GM18909 (cell line): Measurements from ENCODE around the gene MLEC.
A peak's percentile ranks its signal among the peaks of the same experiment; 100 is the strongest.

ENCODE experiments used
- ATAC-seq: cut with Tn5 transposase; IDR thresholded peaks from one replicate; pipeline ENCODE4 v1.9.1; 2021; ENCODE audit warnings: mild to moderate bottlenecking; ENCODE audit not compliant: unreplicated experiment, poor library complexity

Gene MLEC

DNA sequence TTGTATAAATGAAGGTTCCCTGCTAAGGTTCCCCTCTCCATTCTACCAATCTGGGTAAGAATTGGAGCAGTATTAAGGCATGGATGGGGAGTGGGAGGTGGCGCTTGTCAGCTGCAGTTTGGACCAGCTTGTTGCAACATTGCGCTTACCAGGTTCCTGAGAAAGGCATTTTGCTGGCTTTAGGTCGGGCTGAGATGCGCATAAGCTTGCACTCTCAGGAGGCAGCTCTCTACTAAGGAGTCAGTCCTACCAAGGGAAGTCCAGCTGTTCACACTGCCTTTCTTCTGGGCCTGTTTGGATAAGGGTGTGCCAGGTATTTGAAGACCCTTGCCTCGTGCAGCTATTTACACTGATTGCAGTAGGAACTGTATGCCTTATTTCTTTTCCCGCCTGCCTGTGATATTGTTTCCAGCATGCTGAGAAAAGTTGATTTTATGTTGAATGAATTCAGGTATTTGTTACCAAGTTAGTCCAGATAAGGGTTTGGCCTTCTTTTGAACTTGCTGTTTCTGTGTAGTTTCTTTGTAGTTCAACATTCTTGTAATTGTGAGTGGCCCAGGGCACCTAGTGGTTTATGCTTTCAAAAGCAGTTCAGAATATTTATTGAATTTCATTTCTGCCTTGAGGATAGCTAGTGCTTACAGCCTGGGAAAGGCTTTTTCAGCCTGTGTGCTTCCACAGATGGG is 2.6 kb downstream of the MLEC start:
- ATAC-seq, result no peak

DNA sequence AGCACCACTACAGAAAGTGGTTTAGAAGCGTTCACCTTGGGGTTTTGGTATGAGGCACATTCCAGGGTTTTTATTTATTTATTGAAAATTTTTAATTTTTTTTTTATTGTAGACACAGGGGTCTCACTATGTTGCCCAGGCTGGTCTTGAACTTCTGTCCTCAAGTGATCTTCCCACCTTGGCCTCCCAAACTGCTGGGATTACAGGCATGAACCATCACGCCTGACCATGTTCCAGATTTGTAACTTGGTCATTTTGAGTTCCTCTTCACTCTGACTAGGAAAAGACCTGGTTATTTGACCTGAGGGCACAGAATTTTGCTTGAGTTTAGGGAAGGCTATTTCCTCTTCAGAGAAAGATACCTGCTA is 3.1 kb downstream of the MLEC start:
- ATAC-seq, result no peak

DNA sequence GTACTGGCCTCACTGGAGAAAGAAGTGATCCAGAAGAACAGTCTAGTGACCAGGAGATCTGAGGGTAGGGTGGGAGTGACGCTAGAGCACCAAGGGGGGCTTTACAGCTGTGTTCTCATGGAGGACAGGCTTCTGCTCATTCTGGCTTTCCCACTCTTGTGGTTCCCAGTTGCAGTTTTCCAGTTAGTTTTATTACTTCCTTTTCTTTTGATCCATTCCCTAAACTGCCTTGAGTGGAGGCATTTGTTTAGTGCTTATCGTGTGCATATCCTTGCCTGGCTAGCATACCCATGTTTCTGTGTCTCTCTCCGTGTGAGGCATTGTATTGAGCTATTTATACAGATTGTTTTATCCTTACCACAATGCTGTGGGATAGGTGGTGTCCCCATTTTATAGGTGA is 4.0 kb downstream of the MLEC start:
- ATAC-seq, result no peak

DNA sequence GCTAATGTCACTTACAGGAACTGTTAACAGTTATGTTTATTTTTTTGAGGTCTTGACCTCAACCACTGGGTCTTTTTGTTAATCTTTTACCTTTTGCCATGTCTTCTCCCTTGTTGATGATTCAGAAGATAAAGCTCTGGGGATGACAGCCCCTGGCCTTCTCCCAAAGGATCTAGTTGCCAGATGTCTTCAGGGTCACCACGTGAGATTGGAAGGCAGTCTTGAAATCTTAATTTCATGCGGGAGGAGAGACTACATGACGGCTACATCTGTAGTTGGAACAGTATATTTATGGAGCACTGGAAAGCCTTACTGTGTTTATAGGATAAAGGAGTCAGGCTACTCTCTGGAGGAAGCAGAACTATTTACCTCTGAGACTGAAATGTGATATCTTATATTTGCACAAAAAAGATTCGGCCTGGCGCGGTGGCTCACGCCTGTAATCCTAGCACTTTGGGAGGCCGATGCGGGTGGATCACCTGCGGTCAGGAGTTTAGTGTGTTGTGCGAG is 5.6 kb downstream of the MLEC start:
- ATAC-seq, result no peak

DNA sequence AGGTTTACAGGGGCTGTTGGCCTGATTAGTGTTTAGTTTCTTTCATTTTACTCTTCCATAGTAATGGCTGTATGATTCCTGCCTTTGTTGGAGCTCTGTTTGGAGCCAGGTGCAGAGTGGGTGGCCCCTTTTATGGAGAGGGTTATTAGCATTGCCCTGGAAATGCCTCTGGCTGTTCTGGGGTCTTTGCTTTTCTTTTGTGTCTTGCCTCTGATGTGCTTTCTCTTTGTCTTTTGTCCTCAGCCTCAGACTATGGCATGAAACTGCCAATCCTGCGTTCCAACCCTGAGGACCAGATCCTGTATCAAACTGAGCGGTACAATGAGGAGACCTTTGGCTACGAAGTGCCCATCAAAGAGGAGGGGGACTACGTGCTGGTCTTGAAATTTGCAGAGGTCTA is 6.9 kb downstream of the MLEC start:
- ATAC-seq, result no peak

DNA sequence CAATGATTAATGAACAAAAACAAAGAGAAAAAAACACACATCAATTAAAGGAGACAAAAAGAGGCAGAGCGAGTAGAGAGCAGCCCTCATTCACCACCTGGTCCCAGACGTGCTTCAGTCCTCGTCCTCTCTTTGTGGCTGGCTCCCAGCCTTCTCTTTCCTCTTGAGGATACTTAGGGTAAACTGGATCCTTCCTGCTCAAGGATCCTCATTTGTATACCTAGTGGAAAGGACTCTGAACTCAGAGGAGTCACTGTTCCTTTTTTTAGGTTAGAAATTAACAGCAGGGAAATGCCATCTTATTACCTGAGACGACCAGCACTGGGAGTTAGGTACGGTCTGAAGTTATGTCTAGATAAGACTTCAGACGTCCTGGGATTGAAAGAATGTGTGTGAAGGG is 9.7 kb downstream of the MLEC start:
- ATAC-seq, result no peak

DNA sequence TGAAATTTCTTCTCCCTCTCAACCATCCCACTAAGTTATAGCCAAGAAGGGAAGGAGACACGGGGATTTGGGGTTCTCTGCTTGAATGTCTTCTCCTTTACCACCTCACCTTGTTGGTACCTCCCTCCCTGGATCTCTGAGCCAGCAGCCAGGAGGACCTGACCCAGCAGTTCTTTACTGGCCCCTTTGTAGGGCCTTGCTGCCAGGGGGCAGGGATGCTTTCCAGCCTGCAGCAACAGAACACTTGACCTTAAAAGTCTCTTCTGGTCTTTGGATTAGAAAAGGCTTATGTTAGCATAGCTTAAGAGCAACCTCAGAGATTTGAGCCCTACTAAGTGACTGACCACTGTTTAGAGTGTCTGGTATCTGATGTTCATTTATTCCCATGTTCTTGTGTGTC is 10.4 kb downstream of the MLEC start:
- no peak for ATAC-seq

DNA sequence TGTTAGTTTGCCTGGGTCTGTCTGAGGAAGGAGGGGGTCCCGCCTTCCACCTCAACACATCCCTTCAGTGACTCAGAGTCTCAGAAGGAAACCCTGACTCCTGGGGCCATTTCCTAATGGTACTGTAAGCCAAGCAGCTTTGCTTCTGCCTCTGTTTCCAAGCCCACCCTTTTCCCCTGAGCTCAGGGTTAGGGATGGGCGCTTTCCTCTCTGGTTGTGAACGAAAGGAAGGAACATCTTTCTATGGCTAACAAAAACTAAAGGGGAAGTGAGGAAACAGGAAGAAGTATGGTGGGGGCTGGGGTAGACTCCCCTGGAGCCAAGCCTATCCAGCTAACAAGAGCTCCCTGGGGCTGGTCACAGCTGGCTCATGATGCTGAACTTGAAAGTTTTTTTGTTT is 11.7 kb downstream of the MLEC start:
- ATAC-seq, result no peak

DNA sequence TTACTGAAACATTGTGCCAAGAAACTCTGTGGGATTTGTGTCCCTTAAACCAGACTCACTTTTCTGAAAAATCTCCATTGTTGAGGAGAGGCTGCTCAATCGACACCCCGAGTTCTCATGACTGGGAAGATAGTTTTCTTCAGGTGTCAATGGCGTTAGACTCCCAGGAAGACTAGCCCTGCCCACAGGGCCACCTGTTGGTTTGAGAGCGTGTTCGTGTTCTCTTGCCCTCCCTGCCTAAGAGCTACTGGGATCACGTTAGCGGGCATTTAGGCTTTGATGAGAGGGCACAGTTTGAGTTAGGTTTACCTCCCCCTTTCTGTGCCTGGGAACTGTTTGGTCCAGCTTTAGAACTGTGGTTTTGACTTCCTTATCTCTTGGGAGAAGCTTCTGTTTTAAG is 12.6 kb downstream of the MLEC start:
- ATAC-seq, result no peak

DNA sequence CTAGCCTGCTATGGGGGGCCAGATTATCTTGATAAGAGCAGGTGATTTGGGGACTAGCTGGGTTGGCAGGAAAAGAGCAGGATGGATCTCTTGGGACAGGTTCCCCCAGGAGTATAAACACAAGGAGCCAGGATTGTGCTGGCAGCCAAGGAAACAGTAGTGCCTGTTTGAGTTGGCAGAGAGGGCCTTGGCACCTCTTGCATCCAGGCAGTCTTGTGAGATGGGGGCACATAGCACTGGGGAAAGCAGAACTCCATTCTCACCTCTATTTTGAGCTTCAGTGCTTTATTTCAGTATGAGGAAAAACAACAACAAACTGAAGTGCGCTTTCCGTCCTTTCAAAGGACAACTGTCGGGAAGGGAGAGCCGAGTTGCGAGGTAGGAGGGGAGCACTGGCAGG is 13.9 kb downstream of the MLEC start:
- no peak for ATAC-seq

DNA sequence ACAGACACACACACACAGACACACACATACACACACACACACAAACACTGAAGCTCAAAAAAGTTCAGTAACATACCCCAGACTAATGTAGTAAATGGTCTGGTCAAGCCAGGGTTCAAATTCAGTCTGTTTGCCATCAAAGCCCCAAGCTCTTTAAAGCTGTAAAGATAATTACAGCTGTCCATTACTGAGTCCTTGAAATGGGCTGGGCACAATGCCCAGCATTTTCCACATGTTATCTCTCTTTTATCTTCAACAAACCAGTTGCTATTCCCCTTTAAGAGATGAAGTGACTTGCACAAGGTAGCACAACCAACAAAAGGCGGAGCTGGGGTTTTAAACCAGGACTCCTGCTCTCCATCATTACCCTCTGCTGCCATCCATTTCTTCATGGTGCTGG is 15.7 kb downstream of the MLEC start:
- no peak for ATAC-seq

DNA sequence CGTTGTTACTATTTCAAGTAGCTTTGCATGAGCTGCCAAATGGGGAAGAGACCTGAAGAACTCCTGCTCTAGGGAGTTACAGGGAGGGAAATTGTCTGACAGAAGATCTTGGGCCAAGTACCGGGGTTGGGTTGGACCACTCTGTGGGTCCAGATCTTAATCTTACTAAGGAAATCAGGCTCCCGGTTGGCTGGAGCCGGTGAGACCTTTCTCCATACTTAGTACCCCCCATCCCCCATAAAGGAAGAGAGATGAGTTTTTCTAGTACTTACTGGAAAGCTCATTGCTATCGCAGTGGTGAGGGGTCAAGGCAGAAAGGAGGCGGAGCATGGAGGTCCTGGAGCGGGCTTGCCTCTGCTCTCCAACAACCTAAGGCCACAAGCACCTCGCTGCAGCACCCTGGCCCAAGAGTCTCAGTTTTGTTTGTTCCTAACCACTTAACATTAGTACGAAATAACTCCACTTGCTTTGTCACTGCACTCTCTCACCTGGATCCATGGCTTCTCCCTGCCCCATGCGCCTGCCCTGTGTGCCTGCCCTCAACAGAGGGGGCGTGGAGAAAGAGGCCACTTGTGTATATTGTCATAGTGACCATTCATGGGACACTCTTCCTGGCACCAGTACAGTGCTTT is 16.5 kb downstream of the MLEC start:
- ATAC-seq, result no peak

DNA sequence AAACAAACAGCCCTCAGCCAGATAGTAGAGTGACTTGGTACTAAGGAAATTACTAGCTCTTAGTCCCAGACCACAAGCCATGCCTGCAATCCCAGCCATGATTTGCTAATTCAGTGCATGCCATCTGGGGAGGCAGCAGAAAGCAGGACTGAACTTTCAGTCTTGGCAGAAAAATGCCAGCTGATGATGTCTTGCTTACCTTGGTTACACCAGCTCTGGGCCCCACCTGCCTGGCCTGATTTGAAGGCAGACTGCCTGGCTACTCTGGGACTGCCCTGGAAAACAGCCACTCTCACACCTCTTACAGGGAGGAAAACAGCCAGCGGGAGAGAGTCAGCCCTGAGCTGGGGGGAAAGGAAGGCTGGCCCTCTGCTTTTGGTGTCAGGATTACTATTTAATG is 18.7 kb downstream of the MLEC start:
- ATAC-seq, result no peak

DNA sequence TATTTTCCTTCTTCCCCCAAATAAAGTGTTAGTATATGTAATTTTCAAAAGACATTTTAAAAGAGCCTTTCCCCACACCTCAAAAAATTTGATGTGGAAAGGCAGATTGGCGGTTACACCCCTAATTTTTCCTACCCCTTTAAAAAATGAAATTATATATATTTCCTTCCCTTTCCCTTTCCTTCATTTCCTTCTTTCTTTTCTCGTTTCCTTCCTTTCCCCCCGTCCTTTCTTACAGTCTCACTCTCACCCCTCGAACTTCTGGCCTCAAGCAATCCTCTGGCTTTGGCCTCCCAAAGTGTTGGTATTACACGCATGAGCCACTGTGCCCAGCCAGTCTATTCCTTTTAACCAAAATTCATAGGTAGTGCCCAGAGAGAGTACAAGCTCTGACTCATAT is 19.1 kb downstream of the MLEC start:
- no peak for ATAC-seq

DNA sequence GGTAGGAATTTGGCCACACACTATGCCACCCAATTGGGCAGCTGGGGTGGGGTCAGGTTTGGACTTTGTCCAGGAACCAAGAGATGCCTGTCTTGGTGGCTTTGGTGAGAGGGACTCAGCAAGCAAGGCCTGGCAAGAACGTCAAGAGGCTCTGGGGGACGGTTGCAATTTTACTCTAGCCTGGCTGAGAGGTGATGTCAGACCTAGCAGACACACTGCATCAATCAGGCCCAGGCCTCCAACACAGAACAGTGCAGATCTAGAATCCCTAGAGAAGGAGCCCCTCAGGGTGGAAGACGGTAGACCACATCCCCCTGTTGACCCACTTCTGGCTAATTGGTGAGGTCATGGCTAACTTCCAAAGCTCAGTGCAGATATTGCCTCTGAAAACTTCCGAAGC is 21.7 kb downstream of the MLEC start:
- no peak for ATAC-seq

DNA sequence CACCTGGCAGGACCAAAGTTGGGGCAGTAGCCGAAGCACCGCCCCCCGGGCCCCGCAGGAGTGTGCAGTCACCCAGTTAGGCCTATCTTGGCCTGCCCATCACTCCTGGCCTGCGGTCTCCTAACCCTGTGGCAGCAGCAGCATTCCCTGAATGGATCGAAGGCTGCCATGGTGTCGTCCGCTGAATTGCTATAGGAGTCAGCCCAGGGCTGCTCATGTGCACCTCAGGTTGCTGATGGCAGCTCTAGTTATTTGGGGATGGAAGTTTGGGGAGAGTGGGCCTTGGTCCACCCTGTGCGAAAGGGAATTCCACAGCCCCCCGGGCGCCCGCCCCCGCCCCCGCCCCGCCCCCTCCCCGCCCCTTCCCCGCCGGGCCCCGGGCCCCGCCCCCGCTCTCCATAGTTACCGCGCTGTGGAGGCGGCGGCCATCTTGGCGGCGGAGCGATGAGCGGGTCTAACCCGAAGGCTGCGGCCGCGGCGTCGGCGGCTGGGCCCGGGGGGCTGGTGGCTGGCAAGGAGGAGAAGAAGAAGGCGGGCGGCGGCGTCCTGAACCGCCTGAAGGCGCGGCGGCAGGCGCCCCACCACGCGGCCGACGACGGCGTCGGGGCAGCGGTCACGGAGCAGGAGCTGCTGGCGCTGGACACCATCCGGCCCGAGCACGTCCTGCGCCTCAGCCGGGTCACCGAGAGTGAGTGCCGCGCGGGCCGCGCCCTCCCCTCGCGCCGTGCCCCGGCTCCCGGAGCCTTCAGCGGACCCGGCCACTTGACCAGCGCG is 23.3 kb downstream of the MLEC start, which contains the start of gene UNC119B:
TSS of gene UNC119B (plus strand) at position 428 of the 774 bp plus-strand sequence. CDS start at position 445, 17 bp downstream.
- ATAC-seq, result peak; percentile 74

DNA sequence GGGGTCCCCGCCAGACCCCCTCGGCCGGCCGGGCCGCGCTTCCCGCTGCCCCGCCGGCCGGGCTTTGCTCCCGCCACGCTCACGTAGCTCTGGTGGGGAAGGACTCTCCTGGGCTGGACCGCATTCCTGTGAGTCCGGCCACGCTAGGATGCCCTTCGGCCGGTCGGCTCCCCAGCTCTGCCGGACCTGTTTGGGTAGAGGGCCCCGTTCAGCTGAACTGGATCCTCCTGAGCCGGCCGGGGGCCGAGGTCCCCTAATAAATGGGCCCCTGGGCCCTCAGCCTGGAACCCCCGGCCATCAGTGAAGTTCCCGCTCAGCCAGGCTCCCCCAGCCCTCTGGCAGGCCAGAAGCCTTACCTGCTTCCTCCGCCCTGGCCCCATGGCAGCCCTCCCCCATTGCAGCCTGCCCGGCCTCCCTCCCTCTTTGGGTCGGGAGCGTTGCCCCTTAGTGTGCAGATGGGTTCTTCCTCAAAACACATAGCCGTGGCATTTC is 23.9 kb downstream of the MLEC start:
- peak; percentile 25 for ATAC-seq

DNA sequence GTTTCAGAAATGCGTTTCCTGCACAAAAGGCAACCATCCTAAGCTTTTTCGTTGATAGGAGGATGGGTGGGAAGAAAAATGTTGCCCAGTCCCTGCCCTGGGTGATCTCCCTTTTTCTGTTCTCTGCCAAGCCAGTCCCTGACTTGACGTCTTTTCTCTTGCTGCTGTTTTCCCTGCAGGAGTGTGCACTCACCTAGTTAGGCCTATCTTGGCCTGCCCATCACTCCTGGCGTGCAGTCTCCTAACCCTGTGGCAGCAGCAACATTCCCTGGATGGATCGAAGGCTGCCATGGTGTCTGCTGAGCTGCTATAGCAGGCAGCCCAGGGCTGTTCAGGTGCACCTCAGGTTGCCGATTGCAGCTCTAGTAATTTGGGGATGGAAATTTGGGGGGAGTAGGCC is 24.5 kb downstream of the MLEC start:
- no peak for ATAC-seq

DNA sequence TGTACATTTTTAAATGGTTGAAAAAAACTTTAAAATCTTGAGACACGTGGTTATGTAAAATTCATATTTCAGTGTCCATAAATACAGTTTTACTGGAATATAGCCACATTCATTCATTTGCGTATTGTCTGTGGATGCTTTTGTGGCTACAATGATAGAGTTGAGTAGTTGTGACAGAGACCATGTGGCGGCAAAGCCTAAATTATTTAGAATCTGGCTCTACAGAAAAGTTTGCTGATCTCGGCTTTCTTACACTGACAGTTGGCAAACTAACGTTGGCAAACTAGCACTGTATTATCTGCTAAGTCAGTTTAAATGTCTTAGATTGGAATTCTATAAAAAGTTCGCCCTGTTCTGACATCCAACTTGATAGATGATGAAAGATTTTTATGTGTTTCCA is 25.7 kb downstream of the MLEC start:
- no peak for ATAC-seq

DNA sequence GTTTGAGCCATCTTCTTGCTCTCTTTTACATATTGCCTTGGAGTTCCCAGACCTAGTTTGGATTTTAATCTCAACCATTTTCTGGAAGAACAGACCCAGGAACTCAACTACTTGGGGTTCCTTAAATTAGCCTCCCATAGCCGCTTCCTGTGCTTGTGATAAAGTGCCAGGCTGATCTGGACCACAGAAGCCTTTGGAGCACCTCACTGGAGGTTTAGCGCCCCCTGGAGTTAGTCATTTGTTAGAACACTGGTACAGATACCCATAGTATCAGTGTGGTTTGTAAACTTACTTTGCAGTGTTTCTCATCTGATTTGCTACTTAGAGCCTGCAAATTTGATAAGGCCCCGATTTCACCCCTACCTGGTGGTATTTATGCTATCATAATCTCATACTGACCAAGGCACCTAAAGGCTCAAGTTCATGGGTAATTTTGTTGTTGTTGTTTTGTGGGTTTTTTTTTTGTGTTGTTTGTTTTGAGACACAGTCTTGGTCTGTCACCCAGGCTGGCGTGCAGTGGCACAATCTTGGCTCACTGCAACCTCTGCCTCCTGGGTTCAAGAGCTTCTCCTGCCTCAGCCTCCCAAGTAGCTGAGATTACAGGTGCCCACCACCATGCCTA is 27.0 kb downstream of the MLEC start:
- no peak for ATAC-seq

DNA sequence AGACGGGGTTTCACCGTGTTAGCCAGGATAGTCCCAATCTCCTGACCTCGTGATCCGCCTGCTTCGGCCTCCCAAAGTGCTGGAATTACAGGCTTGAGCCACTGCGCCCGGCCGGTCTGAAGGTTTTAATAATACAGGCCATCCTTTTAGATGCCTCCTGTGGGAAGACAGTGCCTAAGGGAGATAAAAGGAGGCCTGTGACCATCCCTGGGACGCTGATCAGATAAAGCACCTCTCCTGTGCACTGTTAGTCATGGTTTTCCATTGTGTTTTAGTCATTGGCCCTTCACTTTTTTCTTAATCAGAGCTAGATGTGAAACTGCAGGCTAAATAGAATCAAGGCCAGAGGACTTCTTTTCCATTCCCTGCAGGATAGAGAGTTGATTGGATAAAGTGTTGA is 31.1 kb downstream of the MLEC start:
- no peak for ATAC-seq
